ENCODE results near the gene NUDT8.
A peak's percentile ranks its signal among the peaks of the same experiment; 100 is the strongest.
"Not testable (repeated sequence)": the region's sequence is repeated elsewhere in the genome, so short reads cannot be mapped to it uniquely, and the experiment has no call there.

Gene NUDT8

GRCh38 chr11:67629386-67630227, at the start of gene NUDT8:
TSS of gene NUDT8 (minus strand) at chr11:67629937. CDS start at chr11:67629911, 26 bp downstream.
- DNase-seq: peak; percentile 93

- DNase-seq: no peak
These were observed 45.5 kb upstream of the NUDT8 start for GRCh38 chr11:67675058-67675747.

GRCh38 chr11:67674442-67674871, 44.7 kb upstream of the NUDT8 start, which contains the start of gene ALDH3B2:
TSS of gene ALDH3B2 (minus strand) at chr11:67674623. CDS start at chr11:67666935, 7,688 bp downstream.
- no peak for DNase-seq

- DNase-seq: no peak
These were observed 44.2 kb upstream of the NUDT8 start for GRCh38 chr11:67673902-67674301.

- no peak for DNase-seq
These were observed 43.6 kb upstream of the NUDT8 start for GRCh38 chr11:67673358-67673757.

GRCh38 chr11:67671211-67671520, 41.4 kb upstream of the NUDT8 start:
- no peak for DNase-seq

GRCh38 chr11:67670316-67671210, 40.8 kb upstream of the NUDT8 start:
- DNase-seq: no peak

- no peak for DNase-seq
These were observed 38.4 kb upstream of the NUDT8 start for GRCh38 chr11:67668192-67668551.

- no peak for DNase-seq
These were observed 37.9 kb upstream of the NUDT8 start for GRCh38 chr11:67667490-67668191.

GRCh38 chr11:67666676-67667489, 37.1 kb upstream of the NUDT8 start:
- DNase-seq: no peak

- no peak for DNase-seq
These were observed 36.5 kb upstream of the NUDT8 start for GRCh38 chr11:67666303-67666645.

- peak; percentile 5 for DNase-seq
These were observed 36.0 kb upstream of the NUDT8 start for GRCh38 chr11:67665541-67666302.

GRCh38 chr11:67664696-67665540, 35.2 kb upstream of the NUDT8 start:
- no peak for DNase-seq

GRCh38 chr11:67664213-67664585, 34.5 kb upstream of the NUDT8 start:
- no peak for DNase-seq

GRCh38 chr11:67663532-67664212, 33.9 kb upstream of the NUDT8 start:
- no peak for DNase-seq

GRCh38 chr11:67662835-67663531, 33.2 kb upstream of the NUDT8 start:
- no peak for DNase-seq

- DNase-seq: no peak
These were observed 32.6 kb upstream of the NUDT8 start for GRCh38 chr11:67662142-67662834.

GRCh38 chr11:67660752-67661151, 31.0 kb upstream of the NUDT8 start:
- DNase-seq: not testable (repeated sequence)

All from OCI-M1 (cell line).